Ecto neural progenitor cell (in vitro differentiated cells): ENCODE results near the gene TSPAN18.

ENCODE experiments used
- DNase-seq: peaks from one replicate; pipeline ENCODE4 v3.0.0-alpha.2; 2018; ENCODE audit warnings: low spot score

The TSPAN18 gene

DNA sequence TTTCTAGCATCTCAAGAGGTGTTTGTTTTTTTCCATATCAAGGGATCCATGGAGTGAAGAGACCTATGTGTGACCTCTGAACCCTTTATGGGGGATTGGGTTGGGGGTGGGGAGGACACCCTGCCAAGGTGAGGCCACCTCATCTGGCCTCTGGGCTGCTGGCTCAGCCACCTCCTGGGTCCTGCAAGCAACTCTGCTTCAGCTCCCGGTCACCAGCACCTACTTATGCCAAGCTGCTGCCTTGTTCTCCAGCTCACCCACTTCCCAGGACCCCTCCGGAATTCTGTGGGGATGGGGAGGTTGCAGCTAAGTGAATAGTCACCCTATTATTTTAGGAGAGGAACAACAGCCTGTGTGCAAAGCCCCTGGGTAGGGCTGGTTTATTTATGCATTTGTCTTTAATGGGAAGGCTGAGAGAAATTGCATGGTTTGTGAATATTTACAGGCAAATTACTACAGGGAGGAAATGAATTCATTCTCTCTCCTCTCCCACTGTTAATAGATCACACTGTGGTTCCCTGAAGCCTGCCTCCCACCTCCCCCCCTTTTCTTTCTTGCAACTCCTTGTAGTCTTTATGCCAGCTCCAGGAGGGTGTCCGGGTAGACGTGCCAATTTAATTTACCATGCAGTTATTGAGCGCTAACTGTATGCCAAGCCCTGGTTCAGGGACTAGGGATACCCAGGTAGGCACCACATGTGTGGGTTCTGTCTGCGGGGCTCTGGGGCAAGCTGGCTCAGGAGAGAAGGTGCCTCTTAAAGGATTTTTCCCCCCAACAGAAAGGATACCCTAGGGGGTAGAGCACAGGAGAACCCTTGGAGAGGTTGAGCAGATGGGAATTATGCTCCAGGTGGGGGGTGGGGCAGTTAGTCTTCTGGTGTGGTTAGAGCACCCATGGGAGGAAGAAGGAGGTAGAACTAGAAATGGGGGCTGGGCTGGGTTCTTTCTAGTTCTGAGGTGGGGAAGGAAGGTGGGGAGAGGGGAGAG lies 50.7 kb downstream of the TSPAN18 start:
- no peak for DNase-seq

DNA sequence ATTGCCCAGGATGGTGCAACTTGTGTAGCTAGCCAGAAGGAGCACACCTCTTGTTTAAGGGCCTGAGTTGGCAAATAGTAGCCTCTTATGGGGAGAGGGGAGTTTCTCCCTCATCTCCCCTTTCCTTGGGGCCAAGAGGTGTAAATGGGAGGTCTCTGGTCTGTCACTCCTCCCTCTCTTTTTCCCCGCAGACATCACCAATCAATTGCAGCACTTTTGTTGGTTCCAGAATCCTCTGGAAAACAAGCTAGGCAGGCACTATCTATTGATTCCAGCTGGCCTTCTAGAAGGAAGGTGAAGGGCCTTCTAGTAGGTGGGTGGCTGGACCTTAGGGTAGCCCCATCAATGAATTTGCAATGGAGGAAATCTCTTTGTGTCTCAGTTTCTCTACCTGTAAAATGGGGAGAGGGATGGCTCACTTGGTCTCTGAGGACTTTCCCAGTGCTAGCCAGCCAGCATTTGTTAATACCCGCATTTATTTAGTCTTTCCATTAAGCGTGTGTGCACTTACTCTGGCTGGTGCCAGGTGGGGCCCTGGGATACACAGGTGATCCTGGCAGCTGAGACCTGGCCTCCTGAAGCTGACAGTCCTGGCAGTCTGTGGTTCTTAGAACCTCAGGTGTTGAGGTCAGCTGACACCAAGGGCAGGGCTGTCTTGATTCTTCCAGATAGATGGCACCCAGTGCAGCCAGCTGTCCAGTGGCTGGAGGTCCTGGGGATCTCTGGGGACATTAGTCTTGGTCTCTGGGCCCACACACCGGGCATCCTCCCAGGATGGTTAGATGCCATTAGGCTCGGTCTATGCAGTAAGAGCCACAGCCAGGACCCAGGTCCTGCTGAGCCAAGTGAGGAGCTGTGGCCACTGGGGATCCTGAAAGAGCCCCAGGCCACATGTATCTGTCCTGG lies 51.7 kb downstream of the TSPAN18 start:
- DNase-seq = no peak

DNA sequence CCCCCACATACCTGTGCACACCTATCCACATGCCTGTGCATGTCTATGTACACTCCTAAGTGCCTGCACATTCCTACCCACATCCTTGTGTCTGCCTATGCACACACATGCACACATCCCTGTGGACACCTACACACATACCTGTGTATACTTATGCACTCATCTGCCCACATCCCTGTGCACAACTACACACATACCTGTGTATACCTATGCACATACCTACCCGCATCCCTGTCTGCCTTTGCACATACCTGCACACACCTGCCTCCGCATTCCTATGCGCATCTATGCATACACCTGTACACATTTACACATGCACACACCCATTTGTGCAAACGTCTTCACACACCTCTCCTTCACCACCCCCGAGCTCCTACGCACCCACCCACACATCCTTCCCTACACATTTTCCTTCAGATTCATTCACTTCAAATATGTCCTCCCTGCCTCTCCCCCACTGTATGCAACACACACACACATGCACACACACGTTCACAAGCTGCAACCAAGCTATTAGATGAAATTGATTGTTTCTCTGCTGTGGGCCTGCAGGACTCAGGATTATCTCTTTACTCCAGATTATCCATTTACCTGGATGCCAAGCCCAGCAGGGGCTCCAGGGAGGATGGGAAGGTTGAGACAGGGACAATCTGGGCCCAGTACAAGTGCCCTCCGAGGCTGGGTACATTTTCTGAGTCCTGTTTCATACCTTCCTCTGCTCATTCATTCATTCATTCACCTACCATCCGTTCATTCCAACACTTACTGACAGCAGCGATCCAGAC lies 53.2 kb downstream of the TSPAN18 start:
- DNase-seq = no peak

DNA sequence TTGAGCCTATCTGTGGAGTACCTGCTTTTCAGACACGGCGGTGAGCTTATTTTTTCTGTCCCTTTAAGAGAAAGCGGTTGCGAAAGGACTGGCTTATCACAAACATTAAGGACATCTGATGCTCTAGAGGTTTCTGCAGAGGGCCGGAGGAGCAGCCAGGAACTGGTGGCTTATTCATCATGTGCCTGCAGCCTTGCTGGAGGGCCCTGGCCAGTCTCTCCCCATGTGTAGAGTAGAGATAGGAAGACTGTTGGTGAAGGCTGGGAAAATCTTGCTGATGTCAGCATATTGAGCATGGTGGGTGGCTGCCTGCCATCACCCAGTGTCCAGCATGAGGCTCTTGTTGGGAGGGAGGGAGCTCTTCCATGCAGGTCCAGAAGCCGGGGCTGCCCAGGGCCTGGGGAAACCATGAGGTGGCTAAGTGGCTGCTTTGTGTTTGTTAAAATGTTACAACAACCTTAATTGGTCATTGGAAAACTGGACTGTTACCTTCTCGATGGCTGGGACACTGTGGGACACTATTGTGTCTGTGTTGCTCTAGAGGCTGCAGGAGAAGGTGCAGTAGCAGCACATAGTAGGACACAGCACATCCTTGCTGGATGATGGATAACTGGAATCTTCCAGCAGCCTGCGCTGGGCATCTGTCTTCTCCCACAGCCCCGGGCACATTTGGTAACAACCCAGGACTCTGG lies 54.3 kb downstream of the TSPAN18 start:
- no peak for DNase-seq

DNA sequence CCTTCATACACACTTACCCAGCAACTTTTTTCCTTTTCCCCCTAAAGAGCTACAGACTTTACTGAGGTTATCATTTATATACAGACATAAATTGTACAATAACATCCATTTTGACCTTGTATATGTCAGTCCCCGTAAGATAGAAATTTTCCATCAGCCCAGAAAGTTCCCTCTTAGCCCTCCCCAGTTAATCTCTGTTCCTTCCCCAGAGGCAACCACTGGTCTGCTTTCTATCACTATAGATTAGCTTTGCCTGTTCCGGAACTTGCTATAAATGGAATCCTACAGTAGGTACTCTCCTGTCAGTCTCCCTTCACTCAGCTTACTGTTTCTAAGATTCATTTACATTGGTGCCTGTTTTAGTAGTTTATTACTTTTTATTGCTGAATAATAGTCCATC lies 54.9 kb downstream of the TSPAN18 start:
- DNase-seq = no peak

DNA sequence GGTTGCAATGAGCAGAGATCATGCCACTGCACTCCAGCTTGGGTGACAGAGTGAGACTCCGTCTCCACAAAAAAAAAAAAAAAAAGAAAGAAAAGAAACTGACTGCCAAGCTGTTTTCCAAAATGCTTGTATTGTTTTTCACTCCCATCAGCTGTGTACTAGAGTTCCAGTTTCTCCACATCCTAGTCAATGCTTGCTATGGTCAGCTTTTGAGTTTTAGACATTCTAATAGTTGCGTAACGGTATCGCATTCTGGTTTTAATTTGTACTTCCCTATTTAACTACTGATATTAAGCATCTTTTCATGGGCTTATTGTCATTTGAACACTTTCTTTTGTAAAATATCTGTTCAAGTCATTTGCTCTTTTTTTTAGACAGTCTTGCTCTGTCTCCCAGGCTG lies 55.7 kb downstream of the TSPAN18 start:
- DNase-seq = no peak

DNA sequence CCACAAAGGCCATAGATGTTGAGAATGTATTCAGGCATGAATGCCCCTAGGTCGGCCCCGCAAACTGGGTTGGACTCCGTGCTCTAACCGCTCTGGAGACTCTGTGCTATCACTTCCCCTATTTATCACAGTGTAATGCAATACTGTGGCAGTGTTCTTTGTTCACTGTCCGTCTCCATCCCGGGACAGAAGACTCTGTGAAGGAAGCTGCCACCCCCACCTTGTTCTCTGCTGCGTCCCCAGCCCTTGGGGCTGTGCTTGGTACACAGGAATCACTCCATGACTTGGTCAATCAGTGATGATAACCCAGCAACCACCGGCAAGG lies 57.6 kb downstream of the TSPAN18 start:
- DNase-seq = no peak

DNA sequence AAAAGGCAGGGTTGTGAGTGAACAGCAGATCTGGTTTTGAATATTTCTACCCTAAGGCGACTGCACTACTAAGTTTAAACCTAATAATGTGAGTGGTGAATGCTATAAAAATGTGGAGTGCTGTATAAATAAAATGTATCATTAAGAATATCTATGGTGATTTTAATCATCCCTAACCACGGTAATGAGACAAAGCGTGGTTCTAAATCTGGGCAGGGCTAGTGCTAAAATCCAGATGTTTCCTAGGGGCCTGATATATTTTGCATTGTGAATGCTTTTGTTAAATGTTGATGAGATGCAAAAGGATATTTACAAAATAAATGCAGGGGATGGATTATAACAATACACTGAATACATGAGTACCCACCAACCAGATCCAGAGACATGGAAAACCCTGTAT lies 58.1 kb downstream of the TSPAN18 start:
- no peak for DNase-seq

DNA sequence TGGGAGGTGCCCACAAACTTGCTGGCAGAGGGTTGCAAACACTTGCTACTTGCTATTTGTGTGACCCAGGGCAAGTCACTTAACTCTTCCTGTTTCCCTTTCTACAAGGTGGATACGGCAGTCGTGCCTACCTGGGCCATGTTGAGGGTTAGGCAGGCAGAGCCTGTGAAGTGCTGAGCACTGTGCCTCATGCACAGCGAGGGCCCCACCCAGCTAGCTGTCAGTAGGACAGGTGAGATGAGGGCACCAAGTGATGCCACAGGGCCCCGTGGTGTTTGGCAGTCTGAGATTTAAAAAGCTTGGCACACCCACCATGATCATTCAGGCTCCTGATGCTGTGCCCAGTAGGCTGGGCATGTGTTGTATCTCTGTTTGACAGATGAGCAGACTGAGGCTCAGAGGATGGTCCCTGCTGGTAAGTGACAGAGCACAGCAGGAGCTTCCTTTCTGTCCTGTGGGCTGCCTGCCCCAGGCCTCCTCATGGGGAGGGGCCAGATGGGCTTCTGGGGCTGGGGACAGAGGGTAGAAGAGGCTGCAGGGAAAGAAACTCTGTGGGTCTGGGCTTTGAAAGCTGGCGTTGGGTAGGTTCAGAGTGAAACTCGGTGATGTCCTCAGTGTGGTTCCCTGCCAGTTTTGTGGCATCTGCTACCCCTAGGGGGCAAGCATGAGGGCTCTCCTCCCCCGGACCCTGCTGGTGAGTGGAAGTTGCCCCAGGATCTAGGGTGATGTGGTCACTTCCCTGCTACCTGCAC lies 59.3 kb downstream of the TSPAN18 start:
- DNase-seq = no peak

DNA sequence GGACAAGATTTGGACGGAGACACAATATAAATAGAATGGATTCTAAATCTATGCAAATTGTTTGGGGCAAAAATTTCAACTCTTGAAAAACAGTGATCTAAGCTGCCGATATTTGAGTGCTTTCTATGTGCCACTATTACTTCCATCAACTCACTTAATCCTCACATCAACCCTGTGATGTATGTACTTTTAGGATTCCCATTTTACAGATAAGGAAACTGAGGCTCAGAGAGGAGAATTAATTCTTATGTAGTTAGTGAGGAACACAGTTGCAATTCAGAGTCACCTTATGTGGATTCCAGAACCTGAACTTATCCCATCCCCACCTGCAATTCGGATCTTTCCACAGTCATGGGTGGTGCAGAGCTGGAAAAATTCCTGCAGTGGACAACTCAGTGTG lies 60.3 kb downstream of the TSPAN18 start:
- DNase-seq = no peak

DNA sequence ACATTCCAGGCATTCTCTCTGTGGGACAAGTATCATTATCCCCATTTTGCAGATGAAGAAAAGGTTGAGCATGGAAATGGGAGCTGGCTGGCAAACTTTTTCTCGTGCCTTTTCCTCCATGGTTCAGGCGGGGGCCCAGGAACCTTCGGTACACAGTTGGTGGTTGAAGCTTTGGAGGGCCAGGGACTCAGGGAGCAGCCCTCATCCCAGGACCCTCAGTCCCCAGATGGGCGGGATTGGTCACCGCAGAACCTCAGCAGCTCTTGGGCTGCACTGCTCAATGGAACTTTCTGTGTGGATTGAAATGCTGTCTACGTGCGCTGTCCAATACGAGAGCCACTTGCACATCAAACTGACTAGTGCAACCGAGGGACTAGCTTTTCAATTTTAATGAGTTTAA lies 61.2 kb downstream of the TSPAN18 start:
- DNase-seq = no peak

DNA sequence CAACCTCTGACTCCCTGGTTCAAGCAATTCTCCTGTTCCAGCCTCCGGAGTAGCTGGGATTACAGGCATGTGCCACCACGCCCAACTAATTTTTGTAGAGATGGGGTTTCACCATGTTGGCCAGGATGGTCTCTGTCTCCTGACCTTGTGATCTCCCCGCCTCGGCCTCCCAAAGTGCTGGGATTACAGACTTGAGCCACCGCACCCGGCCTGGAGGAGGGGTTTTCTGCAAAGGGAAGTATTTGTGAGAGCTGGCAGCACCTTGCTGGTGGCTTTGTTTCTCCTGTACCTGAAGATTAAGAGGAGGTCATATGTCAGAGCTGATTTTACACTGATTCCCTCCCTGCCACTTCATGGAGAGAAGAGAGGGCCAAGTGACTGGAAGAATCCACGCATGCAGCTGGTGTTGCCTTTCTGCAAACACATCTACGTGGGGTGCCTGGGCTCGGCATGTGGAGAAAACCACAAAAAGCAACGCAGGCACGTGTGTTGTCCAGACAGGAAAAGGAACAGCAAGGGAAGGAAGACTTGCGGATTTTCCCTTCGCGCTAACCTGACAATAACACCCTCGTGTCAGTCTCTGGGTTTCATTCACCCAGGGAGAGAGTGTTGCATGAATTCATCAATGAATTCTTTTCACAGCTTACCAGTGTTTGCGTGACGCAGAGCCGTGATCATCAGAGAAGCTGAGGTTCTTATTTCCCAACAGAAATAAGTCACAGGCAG lies 61.9 kb downstream of the TSPAN18 start:
- DNase-seq = no peak

DNA sequence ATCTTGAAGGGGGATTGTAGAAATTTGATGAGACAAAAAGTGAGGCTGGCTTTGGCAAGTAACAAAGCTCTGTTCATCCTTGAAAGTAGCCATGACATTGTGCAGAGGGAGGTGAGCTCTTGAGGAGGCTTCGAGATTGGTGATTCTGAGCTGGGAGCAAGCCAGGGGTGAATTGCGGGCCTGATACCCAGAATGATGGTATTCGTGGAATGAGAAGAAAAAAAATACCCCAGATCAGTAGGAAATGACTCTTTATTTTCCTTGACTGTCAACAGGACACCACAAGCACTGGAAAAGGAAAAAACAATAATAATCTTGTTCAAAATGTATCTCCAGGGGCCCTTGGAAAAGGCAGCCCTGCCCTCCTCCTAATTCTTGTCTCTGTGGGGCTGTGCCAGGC lies 62.7 kb downstream of the TSPAN18 start:
- DNase-seq = no peak

DNA sequence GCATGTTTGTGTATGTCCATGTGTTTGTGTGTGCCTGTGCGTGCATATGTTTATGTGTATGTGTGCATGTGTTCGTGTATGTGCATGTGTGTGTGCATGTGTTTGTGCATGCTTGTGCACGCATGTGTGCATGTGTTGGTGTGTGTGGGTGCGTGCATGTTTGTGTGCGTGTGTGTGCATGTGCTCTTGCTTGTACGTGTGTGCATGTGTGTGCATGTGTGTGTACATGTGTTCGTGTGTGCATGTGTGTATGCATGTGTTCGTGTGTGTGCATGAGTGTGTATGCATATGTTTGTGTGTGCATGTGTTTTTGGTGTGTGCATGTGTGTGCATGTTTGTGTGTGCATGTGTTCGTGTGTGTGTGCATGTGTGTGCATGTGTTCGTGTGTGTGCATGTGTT lies 63.4 kb downstream of the TSPAN18 start:
- no peak for DNase-seq

DNA sequence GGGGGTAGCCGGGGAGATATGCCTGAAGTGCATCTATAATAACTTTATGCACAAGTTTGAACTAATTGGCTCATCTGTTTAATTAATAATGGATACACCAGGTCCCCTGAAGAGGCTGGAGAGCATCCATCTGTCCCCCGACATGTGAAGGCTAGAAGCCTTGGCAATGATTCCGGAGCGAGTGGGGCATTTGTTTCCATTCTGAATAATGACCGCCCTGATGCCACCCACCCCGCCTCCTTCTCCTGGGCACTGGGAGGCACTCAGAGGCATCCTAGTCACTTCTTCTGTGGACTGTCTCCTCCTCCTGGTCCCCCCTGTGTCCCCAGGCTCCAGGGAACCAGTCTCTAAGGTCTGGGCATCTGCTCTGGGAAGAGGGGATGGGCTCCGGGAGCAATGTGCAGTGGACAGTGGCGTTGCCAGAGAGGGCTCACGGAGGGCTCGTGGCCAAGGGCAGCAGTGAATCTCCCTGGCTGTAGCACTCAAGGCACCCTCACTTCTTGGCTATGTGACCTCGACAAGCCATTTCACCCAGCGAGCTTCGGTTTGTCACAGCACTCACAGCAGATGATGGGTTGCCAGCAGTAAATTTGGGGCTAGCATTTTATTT lies 64.7 kb downstream of the TSPAN18 start:
- DNase-seq = no peak

DNA sequence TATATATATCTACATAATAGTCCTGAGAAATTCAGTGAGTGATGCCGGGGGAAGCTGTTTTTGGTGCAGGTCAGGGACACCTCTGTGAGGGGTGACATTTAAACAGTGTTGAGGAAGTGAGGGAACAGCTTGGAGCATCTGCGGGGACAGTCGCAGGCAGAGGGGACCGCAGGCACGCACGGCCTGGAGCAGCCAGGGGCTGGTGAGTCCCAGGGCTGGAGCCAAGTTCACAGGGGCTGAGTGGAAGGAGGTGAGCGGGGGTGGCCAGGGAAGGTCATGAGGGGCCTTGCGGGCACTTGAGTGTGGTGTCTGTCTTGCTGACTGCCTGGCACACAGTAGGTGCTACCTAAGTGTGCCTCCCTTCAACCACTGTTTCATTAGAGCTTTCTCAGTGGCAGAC lies 65.4 kb downstream of the TSPAN18 start:
- DNase-seq = no peak

DNA sequence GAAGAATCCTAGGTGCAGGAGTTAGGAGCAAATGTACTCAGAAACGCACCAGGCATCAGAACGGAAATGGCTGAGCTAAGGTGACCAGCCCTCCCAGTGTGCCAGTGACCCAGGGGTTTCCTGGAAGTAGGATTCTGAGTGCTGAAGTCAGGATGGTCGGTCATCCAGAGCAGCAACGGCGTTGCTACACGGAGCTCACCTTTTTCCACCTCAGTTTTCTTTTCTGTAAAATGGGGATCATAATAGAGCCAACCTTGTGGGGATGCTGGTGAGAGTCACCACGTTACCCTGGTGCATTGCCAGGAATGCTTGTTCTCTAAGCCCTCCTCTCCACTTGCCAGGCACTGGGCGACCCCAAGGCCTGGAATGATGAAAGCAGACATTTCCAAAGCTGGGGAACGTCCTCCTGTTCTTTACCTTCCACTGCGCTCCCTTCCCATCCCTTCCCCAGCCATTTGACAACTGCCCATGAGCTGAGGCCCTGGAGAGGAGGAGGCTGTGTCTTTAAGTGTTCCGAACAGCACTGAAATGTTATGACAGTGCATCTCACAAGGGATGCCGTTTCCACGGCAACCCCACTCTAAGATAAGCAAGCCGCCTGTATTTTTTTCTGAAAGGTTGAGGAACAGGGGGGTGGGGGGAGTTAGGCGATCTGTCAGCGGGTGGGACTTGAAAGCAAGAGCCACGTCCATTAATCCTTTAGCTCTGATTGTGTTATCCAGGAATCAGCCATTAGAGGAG lies 66.8 kb downstream of the TSPAN18 start:
- DNase-seq = no peak

DNA sequence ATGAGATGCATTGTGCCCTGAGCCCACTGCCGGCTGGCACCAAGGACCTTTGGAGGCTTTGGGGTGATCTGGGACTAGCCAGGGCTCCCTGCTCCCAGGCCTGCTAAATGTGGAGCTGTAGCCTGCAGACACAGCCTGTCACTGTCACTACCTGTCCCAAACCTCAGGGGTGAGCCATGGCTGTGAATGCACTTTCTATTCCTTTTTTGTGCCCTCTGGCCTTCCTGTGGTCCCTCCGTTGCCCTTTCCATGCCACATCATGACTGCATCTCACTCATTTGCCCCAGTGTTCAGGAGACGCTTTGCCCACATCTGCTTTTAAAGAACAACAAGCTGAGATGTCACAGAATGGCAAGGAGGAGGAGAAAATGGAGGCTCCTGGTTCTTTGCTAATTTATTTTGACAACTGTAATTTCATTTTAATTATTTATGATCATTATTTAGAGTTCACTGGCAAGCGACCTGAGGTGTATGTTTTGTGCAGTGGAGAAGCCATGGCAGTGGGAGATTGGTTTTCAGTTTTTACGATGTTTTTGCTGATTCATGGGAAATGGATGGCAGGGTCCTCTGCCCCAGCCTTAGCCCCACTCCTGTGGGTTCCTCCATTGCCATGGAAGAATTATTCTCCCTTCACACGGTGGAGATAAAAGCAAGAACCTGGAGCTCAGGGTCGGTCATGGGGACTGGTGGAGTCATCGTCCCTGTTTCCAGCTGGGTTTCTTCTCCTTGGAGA lies 69.2 kb downstream of the TSPAN18 start:
- no peak for DNase-seq
